Muscle layer of colon (tissue), 2 donors: Measurements from ENCODE around the gene ANKRD44.

ENCODE experiments used
- H3K27ac ChIP-seq: one replicate; pipeline ENCODE4 v1.7.0; 2013; ENCODE audit warnings: low read depth, mild to moderate bottlenecking, low read length, moderate library complexity
- H3K27me3 ChIP-seq, 2 donors: one replicate each; pipeline ENCODE4 v1.7.0; 2013; ENCODE audit warnings: low read length in 2 of 2, mild to moderate bottlenecking in 2 of 2; ENCODE audit not compliant: insufficient read depth in 2 of 2, control insufficient read depth in 1 of 2
- H3K36me3 ChIP-seq: one replicate; pipeline ENCODE4 v1.7.0; 2013; ENCODE audit warnings: mild to moderate bottlenecking, low read length; ENCODE audit not compliant: insufficient read depth
- H3K4me1 ChIP-seq: one replicate; pipeline ENCODE4 v1.7.0; 2013; ENCODE audit warnings: mild to moderate bottlenecking, low read length; ENCODE audit not compliant: insufficient read depth
- H3K4me3 ChIP-seq, 2 donors: one replicate each; pipeline ENCODE4 v1.7.0; 2013; ENCODE audit warnings: low read length in 2 of 2, low read depth in 1 of 2, mild to moderate bottlenecking in 1 of 2, moderate library complexity in 1 of 2
- H3K9ac ChIP-seq: one replicate; pipeline ENCODE4 v1.7.0; 2013; ENCODE audit warnings: low read length
- H3K9me3 ChIP-seq: one replicate; pipeline ENCODE4 v1.7.0; 2013; ENCODE audit warnings: mild to moderate bottlenecking, low read length
- donor health status: abdominal sarcoma.
- donor health status: Adenocarcinoma of cecum.

ANKRD44 gene

GRCh38 chr2:197109326-197109725 is 201.3 kb downstream of the ANKRD44 start:
- Histone ChIP-seq H3K9me3 (no peaks in the 10 kb centered on the region), H3K4me1 (peaks cover 9% of the 10 kb centered on the region), H3K9ac (no peak overlapping the region), H3K36me3 (no peaks in the 10 kb centered on the region), H3K4me3 (no peak overlapping the region), H3K27ac (no peak overlapping the region), H3K27me3 (no peaks in the 10 kb centered on the region)

DNA sequence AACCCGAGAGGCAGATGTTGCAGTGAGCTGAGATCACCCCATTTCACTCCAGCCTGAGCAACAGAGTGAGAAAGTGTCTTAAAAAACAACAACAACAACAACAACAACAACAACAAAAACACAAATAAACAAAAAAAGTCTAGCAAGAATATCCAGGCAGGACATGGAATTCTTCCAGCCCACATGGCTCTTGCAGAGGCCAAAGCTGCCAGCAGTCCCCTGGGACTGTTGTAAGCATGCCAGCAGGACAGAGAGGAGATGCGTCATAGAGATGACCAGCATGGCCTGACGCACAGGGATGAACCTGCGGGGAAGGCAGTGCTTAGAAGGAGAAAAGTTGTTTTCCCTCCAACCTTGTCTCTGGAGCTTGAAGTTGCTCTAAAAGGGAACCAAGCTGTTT is 201.8 kb downstream of the ANKRD44 start:
- H3K9me3 ChIP-seq = no peaks in the 10 kb centered on the region
- no peaks in the 10 kb centered on the region for H3K27me3 ChIP-seq
- no peak overlapping the region for H3K27ac ChIP-seq
- H3K4me1 ChIP-seq = peaks cover 9% of the 10 kb centered on the region
- no peak overlapping the region for H3K4me3 ChIP-seq
- H3K36me3 ChIP-seq = no peaks in the 10 kb centered on the region
- no peak overlapping the region for H3K9ac ChIP-seq

DNA sequence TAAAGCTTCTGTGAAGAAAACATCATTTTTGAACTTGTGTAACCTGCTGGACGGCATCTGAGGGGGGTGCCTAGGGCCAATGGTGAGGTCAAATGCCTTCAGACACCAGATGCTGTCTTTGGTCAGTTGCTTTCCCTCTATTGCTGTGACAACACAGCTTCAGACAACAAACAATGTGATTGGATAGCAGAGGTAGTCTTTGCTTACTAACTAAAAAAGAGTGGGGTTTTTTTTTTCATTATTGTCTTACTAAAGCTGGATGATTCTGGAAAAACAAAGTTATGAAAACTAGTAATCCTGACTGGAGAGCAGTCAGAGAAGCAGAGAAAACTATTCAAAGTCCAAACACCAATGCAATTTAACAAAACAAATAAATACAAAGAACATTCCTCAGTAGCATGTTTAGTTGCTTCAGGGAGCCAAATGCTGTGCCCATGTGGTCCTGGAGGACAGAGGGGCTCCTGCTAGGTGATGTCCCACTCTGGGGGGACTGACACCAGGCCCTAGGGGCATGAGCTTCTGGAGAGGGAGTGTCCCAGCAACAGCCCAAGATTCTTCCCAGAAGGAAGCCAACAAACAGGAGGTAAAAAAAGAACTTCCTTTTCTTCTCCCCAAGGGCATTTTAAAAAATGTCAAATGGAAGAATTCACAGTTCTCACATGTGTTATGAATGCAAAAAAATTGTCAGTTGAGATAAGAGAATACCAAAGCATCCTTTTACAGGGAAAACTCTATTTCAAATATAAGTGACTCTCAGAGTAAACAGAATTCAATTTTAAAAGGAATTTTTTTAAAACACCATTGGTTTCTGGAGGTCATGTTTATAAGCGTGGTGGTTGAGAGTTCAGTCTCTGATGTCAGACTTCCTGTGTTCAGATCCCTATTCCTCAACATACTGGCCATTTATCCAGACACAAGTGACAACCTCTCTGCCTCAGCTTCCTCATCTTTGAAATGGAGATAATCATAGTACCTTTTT is 203.0 kb downstream of the ANKRD44 start:
- Histone ChIP-seq H3K4me1 (peaks cover 9% of the 10 kb centered on the region), H3K27me3 (no peaks in the 10 kb centered on the region), H3K4me3 (no peak overlapping the region), H3K9me3 (no peaks in the 10 kb centered on the region), H3K9ac (no peak overlapping the region), H3K36me3 (no peaks in the 10 kb centered on the region), H3K27ac (no peak overlapping the region)

DNA sequence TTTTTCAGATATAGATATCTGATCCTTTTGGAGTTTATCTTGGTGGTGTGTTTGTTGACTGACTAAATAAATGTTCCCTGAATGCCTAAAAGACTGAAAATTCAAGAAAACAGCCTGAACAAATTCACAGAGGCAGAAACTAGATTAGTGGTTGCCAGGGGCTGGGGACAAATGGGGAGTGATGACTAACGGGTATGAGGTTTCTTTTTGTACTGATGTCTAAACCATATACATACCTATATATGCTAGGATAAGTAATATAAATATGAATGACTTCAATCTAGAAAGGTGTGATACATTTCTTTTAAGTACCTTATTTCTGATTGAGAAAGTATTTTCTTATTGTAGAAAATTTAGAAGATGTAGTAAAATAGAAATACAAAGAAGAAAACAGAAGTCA is 207.2 kb downstream of the ANKRD44 start:
- no peak overlapping the region for H3K27ac ChIP-seq
- H3K4me3 ChIP-seq = no peak overlapping the region
- H3K4me1 ChIP-seq = peaks cover 5% of the 10 kb centered on the region
- H3K9me3 ChIP-seq = no peaks in the 10 kb centered on the region
- no peak overlapping the region for H3K9ac ChIP-seq
- no peaks in the 10 kb centered on the region for H3K27me3 ChIP-seq
- H3K36me3 ChIP-seq = no peaks in the 10 kb centered on the region

DNA sequence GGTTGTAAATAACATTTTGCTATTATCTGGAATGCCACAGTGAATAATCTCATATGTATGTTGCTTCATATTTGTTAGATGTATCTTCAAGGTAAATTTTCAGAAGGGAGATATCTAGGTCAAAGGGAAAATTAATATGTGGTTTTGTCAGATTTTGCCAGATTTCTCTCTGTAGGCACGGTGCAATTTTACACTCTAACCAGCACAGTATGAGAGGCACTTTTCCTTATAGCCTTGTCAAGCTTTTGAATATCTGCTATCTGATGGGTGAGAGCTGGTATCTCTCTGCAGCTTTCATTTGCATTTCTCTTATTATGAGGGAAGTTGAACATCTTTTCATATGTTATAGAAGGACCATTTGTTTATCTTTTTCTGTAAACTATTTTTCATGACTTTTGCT is 208.3 kb downstream of the ANKRD44 start:
- H3K9ac ChIP-seq = no peak overlapping the region
- no peak overlapping the region for H3K4me3 ChIP-seq
- peaks cover 9% of the 10 kb centered on the region for H3K4me1 ChIP-seq
- H3K9me3 ChIP-seq = no peaks in the 10 kb centered on the region
- no peaks in the 10 kb centered on the region for H3K36me3 ChIP-seq
- no peaks in the 10 kb centered on the region for H3K27me3 ChIP-seq
- no peak overlapping the region for H3K27ac ChIP-seq

DNA sequence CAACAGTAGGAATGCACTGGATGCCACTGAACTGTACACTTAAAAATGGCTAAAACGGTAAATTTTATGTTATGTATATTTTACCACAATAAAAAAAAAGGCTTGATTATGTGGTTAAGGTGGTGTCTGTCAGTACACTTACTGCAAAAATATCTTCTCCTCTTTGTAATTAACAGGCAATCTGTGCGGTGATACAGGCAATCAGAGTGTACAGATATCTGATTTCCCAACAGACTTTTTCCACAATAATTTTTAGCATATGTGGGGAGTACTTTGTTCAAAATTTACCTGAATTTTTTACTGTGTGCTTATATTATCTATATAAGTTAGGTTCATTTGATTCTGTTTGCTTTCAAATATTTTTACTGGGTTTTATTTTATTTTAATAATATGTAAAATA is 209.1 kb downstream of the ANKRD44 start:
- no peak overlapping the region for H3K4me3 ChIP-seq
- H3K9ac ChIP-seq = no peak overlapping the region
- no peak overlapping the region for H3K27ac ChIP-seq
- H3K4me1 ChIP-seq = peaks cover 9% of the 10 kb centered on the region
- H3K9me3 ChIP-seq = no peaks in the 10 kb centered on the region
- no peaks in the 10 kb centered on the region for H3K27me3 ChIP-seq
- no peaks in the 10 kb centered on the region for H3K36me3 ChIP-seq

DNA sequence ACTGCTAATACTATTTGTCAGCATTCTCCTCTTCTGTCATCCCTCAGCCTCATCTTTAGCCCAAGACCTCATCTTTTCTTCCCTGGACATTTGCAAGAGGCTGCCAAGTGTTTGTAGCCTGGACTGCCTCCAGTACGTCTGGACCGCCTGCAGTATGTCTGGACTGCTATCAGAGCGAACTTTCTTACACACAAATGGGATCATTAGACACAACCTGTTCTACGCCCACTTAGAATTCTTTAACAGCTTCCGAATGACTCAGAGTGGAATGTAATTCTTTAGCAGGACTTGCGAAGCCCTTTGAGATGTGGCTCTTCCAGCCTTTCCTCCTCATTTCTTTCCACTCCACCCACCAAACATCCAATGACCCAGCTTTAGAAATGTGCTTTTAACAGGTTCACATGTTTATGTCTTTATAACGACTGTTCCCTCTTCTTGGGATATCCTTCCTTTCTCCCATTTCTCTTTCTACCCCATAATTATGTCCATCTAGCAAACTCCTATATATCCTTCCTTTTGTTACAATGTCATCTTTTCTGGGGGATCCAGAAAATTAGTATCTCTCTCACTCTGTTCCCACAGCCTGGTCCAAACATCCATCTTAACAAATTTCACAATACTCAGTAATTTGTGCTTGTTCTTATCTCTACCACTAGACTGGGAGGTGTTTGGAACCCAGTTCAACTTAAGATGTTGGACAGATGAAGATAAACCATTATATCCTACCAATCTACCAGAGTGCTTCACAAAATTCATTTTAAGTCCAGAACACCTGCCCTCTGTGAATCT is 212.8 kb downstream of the ANKRD44 start:
- Histone ChIP-seq H3K9me3 (no peaks in the 10 kb centered on the region), H3K9ac (no peak overlapping the region), H3K4me1 (peaks cover 9% of the 10 kb centered on the region), H3K4me3 (no peak overlapping the region), H3K36me3 (no peaks in the 10 kb centered on the region), H3K27ac (no peak overlapping the region), H3K27me3 (no peaks in the 10 kb centered on the region)

- no peaks in the 10 kb centered on the region for H3K9me3 ChIP-seq
- H3K27ac ChIP-seq = no peak overlapping the region
- peaks cover 9% of the 10 kb centered on the region for H3K4me1 ChIP-seq
- no peaks in the 10 kb centered on the region for H3K36me3 ChIP-seq
- H3K9ac ChIP-seq = no peak overlapping the region
- H3K4me3 ChIP-seq = no peak overlapping the region
- H3K27me3 ChIP-seq = no peaks in the 10 kb centered on the region
Observed at GRCh38 chr2:197096649-197097048, 213.9 kb downstream of the ANKRD44 start.

- Histone ChIP-seq H3K9ac (no peak overlapping the region), H3K9me3 (no peaks in the 10 kb centered on the region), H3K4me1 (peaks cover 12% of the 10 kb centered on the region), H3K36me3 (peaks cover 4% of the 10 kb centered on the region), H3K27ac (no peak overlapping the region), H3K27me3 (no peaks in the 10 kb centered on the region), H3K4me3 (no peak overlapping the region)
Observed at GRCh38 chr2:197092431-197092830, 218.1 kb downstream of the ANKRD44 start.

DNA sequence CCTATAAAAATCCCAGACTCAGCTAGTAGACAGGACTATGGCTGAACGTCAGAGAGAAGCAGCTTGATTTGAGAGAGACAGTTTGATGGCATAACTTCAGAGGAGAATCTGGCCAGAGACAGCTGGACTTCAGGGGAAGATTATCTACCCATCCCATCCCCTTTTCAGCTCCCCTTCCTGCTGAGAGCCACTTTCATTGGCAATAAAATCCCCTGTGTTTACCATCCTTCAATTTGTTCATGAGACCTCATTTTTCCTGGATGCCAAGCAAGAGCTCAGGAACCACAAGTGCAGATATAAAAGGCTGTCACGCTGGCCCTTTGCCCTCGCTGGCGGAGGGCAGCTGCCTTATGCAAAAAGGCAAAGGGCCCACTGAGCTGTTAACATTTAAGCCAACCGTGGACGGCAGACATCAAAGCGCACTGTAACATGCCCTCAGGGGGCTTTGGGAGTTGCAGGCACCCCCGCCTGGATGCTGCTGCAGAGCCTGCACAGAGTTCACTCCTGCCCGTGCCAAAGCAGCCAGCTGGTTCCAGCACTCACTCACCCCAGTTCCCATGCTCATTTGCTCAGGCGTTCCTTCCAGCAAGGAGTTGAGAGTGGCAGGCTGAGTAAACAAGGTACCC is 219.7 kb downstream of the ANKRD44 start:
- Histone ChIP-seq H3K4me1 (peaks cover 11% of the 10 kb centered on the region), H3K27me3 (no peaks in the 10 kb centered on the region), H3K36me3 (peaks cover 4% of the 10 kb centered on the region), H3K9ac (no peak overlapping the region), H3K9me3 (no peaks in the 10 kb centered on the region), H3K4me3 (no peak overlapping the region), H3K27ac (no peak overlapping the region)

DNA sequence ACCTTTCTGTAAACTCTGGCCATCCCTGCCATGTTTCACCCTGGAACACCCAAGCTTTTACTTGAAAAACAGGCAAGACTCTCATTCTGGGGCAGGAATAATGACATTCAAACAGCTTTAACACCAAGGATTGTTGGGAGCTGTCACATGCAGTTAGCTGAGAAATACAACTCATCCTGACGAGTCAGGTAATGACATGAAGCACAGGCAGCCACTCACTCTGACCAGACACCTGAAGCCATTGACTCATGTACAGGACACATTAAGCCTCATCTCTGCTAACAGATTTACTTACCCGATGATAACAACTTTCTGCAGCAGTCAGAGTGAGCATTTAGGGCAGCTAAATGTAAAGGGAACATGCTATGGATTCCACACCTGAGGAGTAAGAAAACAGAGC is 220.9 kb downstream of the ANKRD44 start:
- Histone ChIP-seq H3K9me3 (no peaks in the 10 kb centered on the region), H3K27me3 (no peaks in the 10 kb centered on the region), H3K4me1 (peaks cover 11% of the 10 kb centered on the region), H3K36me3 (peaks cover 4% of the 10 kb centered on the region), H3K4me3 (no peak overlapping the region), H3K27ac (no peak overlapping the region), H3K9ac (no peak overlapping the region)
